HG03135 (cell line): ENCODE results near the gene PDK2.

Experiments
- ATAC-seq: cut with Tn5 transposase; IDR thresholded peaks from one replicate; pipeline ENCODE4 v1.9.1; 2021; ENCODE audit warnings: mild to moderate bottlenecking, moderate library complexity; ENCODE audit not compliant: unreplicated experiment

The PDK2 gene

DNA sequence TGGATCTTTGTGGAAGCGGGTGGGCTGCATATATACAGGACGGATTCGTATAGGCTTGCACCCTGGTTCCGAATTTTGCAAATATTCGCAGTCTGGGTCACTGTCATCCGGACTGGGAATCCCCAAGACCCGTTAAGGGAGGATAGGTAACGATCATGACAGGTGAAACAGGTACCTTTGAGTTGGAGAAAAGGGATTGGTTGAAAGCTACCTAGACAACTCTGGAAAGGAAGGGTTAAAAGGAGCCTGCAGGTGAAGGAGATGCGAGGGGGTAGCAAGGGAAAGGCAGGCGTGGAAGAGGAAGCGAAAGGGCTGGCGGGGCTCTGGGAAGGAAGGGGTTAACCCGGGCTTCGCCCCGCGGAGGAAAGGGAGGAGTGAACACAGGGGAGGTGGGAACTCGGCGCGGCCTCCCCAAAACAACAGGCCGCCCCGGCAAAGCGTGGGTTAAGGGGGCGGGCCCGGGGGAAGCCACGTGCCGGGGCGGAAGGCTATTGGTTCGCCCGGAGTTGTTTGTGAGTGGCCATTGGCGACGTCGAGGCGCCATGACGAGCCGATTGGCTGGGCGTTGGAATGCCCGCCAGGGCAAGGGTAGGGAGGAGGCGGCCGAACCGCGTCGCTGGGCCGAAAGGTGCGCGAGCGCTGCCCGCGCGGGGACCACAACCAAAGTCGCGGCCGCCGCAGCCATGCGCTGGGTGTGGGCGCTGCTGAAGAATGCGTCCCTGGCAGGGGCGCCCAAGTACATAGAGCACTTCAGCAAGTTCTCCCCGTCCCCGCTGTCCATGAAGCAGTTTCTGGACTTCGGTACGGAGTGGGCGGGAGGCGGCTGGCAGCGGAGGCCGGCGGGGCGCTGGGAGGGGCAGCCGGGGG lies at the start of gene PDK2:
TSS of gene PDK2 (plus strand) at position 599 of the 867 bp plus-strand sequence. CDS start at position 684, 85 bp downstream.
- ATAC-seq: peak; percentile 83

DNA sequence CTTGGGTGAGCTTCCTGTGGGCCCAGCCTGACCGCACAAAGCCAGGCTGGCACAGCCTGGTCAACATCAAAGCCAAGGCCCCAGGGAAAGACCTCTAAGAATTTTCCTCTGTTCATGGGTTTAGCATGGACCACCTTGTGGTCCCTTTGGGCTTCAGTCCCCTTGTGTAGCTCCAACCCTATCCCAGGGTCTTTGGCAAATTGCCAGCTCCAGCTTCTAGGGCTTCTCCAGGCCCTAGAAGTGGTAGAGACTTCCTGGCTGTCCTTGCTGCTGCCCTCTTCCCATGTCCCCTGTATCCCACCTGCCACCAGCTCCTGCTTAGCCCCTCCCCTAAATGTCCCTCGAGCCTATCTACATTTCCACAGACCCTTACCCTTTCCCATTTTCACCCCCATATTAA lies 49.0 kb upstream of the PDK2 start:
- ATAC-seq: no peak

DNA sequence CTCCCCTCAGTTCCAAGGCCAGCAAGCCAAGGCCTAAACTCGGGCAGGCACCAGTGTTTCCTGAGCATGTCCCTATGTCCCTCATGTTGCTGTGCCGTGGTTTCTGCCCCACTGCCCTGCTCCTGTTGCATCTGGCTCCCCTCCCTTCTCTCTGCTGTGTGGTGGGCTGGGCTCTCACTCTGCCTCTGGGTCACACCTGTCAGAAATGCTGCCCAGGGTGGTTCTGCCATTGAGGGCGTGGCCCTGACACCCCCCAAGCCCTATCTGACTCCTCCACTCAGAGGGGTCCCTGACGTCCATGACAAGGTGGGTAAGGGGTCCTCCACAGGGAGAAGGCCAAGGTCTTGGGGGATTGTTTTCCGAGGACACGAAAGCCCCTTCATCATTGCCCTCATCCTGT lies 48.5 kb upstream of the PDK2 start:
- ATAC-seq: no peak

DNA sequence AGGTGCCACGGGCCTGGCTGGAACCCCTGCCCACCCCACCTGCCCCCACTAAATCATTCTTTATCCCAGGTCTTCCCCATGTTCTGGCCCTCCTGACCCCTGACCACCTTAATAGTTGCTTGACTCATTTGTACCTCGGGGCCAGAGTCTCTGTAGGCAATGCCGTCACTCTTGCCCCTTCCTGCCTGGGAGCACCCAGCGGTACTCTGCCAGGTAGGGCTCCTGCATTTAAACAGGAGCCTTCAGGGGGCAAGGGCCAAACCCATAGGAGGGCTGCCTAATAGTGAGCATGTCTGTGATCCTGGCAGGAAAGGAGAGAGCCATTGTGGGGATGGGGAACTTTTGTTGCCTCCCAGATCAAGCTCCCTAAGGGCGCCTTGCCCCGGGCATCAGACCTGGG lies 48.1 kb upstream of the PDK2 start:
- ATAC-seq: no peak

DNA sequence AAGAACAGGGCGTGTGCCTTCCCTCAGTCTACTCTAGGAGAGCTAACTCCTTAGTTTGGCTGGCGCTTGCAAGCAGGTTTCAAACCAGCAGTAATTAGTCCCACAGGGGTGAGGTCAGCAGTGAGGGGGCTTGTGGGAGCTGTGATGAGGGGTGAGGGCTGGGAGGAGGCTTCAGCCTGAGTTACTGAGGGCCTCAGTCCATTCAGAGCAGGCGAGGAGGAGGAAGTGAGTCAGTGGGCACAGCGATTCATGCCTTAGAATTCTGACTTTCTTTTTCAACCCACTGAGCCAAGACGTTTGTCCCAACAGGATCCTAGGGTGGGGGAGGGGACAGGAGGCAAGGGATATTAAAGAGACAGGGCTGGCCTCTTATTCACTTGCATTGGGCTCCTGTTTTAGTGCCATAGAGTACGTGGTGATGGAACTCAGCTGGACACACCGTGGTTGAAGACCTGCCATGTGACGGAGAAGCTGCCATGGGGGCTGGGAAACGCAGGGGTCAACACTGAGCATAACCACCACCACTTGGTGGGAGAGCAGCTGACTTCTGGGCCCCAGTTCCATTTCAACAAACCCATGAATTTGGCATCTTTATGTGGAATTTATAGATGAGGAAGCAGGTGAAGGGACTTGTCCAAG lies 47.5 kb upstream of the PDK2 start:
- ATAC-seq: no peak

DNA sequence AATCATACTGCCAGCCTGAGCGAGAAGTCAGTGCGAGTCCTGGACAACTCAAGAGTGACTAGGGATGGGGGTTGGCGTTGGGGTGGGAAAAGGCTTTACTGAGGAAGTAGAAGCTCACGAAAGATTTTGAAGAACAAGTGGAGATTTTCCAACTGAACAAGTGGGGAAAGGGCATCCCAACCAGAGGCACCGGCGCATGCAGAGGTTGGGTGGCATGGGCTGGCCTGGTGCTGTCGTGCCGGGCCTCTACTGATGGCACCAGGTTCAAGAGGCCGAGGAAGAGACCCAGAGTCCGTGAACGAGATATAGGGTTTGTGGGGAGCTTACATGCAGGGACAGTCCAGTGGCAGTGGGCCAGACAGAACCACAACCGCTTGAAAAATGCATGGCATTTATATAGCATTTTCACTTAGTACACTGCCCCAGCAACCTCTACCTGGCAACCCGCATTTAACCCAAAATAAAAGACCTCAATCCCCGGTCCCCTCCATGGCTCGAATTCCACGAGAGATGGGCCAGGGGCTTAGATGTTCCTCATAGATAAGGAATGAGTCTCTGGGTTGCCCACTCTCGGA lies 46.9 kb upstream of the PDK2 start:
- no peak for ATAC-seq

DNA sequence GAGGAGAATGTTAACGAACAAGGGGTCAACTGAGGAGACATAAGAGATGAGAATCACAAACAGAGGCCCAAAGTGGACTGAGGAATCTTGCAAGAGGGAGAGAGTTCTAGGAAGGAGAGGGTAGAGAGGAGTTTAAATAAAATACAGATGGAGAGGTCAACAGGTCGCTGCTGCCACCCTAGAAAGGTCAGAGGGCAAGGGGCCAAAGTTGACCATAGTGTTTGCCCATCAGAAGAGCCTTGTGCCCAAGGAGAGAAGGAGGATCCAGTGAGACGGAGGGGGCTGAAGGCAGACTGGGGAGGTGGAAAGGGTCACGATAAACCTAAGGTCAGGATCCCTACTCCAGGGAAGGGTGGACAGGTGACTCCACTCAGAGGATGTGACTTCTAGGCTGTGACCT lies 46.2 kb upstream of the PDK2 start:
- no peak for ATAC-seq

DNA sequence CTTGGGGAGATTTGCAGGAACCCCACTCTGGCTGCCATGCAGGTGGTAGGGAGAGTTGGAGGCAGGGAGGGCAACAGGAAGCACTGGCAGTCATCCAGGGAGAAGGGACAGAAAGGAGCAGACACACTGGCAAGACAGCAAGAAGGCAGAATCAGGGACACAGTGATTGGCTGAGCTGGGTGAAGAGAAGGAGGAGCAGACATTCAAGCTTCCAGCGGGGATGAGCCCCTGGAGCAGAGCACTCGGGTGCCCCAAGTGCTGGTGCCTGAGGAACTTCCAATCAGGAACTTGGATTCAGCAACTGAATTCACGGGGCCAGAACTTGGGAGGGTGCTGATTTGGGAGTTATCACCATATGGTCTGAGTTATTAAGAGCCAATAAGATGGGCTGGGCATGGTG lies 45.5 kb upstream of the PDK2 start:
- ATAC-seq: no peak

DNA sequence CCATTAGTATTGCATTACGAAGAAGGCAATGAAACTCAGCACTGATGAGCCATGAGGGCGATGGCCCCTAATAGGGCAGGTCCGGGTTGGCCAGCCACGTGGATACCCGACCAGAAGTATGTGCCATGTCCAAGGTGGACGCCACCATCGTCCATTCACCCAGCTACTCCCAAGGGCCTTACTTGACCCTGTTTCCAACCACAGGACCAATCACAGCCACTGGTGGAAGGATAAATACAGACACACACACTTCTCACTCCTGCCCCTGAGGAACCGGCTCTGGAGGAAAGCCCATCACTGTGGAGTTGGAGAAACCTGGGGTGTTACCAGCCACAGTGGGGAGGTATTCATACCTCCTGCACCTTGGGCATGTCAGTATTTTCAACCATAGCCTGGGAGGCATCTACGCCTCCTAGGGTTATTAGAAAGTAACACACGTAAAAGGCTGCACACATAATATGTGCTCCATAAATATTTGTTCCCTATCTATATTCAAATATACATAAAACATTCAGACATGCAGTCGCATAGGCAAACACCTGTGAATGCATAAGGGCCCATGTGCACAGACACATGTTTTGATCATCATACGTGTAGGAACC lies 44.6 kb upstream of the PDK2 start:
- no peak for ATAC-seq

DNA sequence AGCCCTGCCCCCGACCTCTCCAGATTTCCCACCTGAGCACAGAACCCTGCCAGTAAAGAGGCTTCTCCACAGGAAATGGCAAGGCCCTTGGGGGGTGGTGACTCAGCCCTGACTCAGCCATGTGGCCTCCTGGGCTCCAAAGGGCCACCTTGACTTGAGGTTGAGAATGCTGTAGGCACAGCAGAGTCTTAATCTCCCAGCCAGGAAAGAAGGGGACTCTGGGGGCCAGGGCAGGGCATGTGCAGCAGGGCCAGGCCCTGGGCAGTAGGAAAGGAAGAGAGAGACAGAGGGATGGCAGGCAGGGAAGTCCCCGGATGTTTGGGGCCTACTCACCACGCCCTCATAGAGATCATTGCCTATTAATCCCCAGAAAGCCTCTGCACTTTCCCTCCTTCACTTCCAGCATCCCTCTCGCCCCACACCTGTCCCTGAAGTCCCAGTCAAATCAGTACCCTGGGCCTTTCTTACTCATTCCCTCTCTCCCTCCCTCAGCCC lies 44.0 kb upstream of the PDK2 start:
- ATAC-seq: no peak

DNA sequence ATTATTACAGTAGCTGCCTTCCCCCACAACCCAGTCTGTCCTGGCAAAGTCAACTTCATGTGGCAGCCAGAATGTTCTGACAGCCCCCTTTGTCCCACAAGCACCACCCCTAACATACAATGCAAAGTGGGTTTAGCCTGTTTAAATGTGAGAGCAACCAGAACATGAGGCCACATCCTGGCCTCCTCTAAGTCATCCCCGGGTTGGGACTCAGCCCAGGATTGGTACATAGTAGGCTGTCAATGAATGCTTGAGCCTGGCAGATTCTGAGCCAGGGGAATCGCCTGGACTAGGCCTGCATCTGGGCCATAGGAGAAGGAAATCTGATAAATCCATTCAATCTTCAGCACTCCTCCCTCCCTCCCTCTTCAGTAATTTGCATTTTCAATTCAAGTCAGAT lies 43.5 kb upstream of the PDK2 start:
- ATAC-seq: no peak

DNA sequence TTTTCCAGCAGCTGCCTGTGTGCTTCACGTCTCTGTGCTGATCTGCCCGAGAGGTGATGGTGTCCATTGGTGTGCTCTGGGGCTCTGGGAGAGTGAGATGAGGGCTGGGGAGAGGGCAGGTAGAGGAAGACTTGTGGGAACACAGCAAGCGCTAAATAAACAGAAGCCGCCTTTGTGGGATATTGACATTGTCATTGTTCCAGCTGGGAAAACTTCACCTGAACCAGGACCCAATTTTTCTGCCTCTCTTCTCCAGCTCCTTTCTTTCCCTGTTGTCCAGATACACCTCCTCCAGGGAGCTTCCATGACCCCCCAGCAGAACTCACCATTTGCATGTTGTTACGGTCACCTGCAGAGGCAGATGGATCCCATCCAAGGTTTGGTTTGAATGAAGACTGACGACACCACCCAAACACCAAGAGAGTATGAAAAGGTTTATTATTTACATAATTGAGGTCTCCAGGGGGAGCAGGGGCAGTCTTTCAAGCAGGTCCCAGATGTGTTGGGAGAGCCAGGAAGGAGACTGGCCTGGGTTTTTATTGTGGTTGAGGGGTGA lies 42.8 kb upstream of the PDK2 start:
- no peak for ATAC-seq

DNA sequence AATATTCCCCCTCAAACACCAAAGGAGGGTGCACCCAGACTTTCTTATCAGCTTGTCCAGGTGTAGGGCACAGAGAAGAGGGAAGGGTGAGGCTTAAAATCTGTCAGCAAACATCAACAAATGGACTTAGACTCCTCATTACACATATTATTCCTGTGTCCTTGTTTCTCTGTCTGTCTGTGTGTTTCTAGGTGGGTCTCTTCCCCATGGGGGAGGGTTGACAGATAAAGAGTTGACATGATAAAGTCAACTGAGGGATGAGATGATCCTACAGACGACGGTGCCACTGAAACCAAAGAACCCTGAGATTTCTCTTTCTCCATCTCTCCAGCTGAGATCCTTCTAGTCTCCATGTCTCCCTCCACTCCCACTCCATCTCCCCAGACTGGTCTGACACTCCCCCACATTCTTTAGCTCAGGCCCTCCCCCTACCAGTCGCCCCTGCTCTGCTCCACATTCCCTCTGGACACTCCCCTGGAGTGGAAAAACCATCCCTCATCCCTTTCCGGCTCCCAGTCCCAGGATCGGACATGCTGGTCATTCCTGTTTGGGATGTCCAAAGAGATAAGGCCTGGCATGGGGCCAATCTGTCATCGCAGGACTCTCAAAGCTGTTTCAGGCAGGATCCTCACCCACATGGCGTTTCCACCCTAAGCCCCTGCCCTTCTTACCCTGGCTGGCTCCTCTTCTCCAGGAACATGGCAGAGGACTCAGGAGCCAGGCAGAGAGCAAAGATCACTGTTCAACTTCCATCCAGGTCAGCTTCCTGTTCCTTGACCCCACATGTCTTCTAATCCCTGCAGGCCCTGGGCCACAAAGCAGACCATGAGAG lies 42.1 kb upstream of the PDK2 start:
- no peak for ATAC-seq

DNA sequence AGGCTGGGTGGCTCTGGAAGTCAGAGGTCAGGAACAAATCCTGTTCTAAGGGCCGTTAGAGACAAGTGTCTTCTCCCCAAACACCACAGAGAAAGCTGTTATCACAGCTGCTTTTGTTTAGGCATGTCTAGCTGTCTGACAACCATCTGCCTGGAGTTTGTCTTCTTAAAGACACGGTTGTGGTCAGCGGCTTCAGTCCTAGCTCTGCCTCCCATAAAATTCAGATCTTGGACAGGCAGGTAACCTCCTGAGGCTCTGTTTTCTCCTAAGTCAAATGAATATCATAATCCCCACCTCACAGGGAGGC lies 41.5 kb upstream of the PDK2 start:
- no peak for ATAC-seq

DNA sequence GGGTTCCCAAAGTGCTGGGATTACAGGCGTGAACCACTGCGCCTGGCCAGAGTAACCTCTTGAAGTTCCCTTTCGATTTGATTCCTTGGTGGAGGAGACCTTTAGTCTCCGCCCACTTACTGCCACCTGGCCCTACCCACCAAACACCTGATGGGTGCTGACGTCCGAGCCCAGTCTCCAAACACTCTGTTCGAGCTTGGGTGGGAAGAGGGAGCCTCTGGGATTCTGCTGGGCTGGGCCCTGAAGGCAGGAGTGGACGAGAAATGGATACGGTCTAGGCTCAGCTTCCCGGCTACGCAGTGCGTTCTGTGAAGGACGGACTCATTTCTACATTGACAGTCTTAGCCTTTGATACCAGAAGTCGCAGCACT lies 40.1 kb upstream of the PDK2 start:
- ATAC-seq: no peak

DNA sequence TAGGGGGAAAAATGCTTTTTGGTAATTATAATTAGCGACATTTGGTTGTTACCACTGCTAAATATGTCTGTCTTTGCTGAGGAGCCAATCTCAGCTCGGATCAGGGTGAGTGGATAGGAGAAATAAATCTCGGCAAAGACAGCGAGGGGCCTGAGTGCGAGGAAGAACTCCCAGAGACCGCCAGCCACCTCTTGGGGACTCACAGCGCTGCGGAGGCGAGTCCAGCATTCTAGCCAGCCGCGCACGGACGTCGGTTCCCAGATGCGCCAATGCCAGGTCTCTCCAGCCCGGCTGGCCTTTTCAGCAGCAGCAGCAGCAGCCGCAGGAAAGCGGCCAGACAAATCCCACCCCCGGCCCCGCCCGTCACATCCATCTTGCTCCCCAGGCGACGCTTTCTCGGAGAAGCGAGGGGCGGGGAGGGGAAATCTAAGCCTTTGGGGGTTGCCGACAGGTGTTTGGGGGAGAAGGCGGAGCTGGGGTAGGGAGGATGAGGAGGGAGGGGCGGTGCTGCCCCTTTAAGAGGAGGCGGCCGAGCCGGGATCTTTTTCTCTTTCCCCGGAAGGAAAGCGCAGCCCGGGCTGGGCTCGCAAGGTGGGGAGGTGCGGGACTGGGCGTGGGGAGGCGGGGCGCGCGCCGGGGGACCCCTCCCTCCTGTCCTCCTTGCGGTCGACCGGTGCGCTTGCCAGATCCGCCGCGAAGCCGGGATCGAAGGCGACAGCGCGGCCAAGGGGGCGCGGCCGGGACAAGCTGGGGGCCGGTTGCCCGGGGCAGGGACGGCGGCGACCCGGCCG lies 39.5 kb upstream of the PDK2 start, which contains the start of gene ITGA3:
TSS of gene ITGA3 (plus strand) at position 685 of the 791 bp plus-strand sequence. CDS start 330 bp downstream, outside the sequence.
- ATAC-seq: no peak

DNA sequence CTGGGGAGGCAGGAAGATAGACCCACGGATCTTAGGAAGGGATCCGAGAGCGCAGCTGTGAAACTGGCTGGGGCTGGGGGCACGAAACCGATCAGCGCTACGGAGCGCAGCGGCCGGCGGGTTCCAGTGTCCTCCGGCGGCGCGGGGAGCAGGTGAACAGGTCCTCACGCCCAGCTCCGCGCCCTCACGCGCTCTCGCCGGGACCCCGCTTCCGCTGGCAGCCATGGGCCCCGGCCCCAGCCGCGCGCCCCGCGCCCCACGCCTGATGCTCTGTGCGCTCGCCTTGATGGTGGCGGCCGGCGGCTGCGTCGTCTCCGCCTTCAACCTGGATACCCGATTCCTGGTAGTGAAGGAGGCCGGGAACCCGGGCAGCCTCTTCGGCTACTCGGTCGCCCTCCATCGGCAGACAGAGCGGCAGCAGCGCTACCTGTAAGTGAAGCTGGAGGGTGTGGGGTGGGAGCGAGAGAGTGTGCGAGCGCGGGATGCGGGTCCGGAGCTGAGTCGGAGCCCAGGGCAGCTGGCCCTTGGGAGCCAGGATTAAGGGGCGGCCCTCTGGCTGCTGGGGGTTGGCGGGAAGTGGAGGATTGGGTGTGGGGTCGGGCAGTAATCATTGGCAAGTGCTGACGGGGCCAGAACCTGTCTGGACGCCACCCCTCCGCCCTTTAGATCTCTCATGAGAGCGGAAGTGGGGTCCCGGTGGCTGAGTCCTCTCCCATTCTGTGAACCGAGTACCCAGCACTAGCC lies 38.8 kb upstream of the PDK2 start:
- ATAC-seq: no peak

DNA sequence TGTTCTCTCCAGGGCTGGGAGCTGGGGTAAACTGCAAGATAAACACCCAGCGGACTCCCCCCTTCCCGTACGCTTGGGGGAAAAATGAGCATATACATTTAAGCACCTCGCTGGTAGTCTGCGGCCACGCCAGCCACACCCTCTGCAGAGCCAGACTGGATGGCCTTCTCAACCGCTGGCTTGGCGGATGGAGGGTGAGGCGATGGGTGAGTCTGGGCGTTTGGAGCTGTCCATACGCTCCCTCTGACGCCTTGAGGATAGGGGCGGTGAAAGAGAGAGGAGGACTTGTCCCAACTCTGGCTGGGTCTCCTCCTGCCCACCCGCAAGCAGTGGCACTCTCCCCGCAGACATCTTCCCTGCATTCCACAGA lies 38.2 kb upstream of the PDK2 start:
- no peak for ATAC-seq

DNA sequence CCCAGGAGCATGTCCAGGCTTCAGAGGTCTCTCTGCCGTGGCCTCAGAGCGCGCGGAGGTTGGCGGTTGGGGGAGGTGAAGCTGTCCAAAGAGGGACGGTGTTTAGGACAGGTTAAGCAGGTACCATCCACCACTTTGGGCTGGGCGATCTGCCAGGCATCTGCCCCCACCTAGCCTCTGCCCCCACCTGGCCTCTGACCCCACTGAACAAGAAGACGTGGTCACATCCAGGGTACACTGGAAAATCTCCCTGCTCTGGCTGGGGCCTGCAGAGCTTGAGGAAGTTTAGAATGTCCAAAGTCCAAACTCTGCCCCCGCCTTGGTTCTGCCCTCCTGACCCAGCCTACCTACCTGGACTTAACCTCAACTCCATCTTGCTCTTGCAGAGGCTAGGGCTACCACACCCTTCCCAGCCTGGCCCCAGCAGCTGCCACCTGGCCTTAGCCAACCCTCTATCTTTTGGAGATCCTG lies 37.6 kb upstream of the PDK2 start:
- no peak for ATAC-seq
